ENCODE measurements around the gene ZSCAN12. TPM values are rescaled to one million over a fixed set of nuclear protein-coding genes. Genes with fewer than 3 reads are reported as not detected.

The ZSCAN12 gene
- total RNA-seq, 1 experiment from 2014 or later = 4.7 TPM

- no peaks in the 10 kb centered on the region for H3K27me3 Mint-ChIP-seq (ENCODE audit: unreplicated experiment)
- H3K27ac Mint-ChIP-seq (ENCODE audit: unreplicated experiment) = no peak overlapping the region
- peaks cover 26% of the 10 kb centered on the region for H3K36me3 Mint-ChIP-seq (ENCODE audit: insufficient read depth, unreplicated experiment)
- CTCF ChIA-PET = no interaction called here
- H3K4me3 Mint-ChIP-seq (ENCODE audit: low read depth, unreplicated experiment) = no peak overlapping the region
- TF ChIP-seq CTCF (IDR thresholded peaks at IDR 0.05; ENCODE audit: unreplicated experiment) = no peak
- no peak for DNase-seq
- BruUV-seq (replicated peaks) = no TSS peak
- H3K9me3 Mint-ChIP-seq (ENCODE audit: low read depth, unreplicated experiment) = peaks cover 8% of the 10 kb centered on the region
- peaks cover 13% of the 10 kb centered on the region for H3K4me1 Mint-ChIP-seq (ENCODE audit: low read depth, unreplicated experiment)
- intact Hi-C loops (cut with micrococcal nuclease; ENCODE audit: unreplicated experiment) = loop anchor here (5.0 kb wide), 1 partner anchor 207 kb away; a partner anchor contains a TSS
Observed at GRCh38 chr6:28380381-28380780, 19.2 kb downstream of the ZSCAN12 start.

- peaks cover 13% of the 10 kb centered on the region for H3K4me1 Mint-ChIP-seq (ENCODE audit: low read depth, unreplicated experiment)
- TF ChIP-seq CTCF (IDR thresholded peaks at IDR 0.05; ENCODE audit: unreplicated experiment) = no peak
Observed at GRCh38 chr6:28378644-28379043, 20.9 kb downstream of the ZSCAN12 start.

GRCh38 chr6:28377879-28378278 is 21.7 kb downstream of the ZSCAN12 start:
- H3K4me3 Mint-ChIP-seq (ENCODE audit: low read depth, unreplicated experiment) = no peak overlapping the region
- intact Hi-C loops (cut with micrococcal nuclease; ENCODE audit: unreplicated experiment) = no loop called here
- H3K9me3 Mint-ChIP-seq (ENCODE audit: low read depth, unreplicated experiment) = peaks cover 8% of the 10 kb centered on the region
- peaks cover 10% of the 10 kb centered on the region for H3K4me1 Mint-ChIP-seq (ENCODE audit: low read depth, unreplicated experiment)
- no peak for DNase-seq
- no peak for TF ChIP-seq CTCF (IDR thresholded peaks at IDR 0.05; ENCODE audit: unreplicated experiment)
- no peak overlapping the region for H3K27ac Mint-ChIP-seq (ENCODE audit: unreplicated experiment)
- CTCF ChIA-PET = no interaction called here
- no peaks in the 10 kb centered on the region for H3K27me3 Mint-ChIP-seq (ENCODE audit: unreplicated experiment)
- H3K36me3 Mint-ChIP-seq (ENCODE audit: insufficient read depth, unreplicated experiment) = peaks cover 19% of the 10 kb centered on the region
- no TSS peak for BruUV-seq (replicated peaks)

More at GRCh38 chr6:28378644-28379043, 20.9 kb downstream of the ZSCAN12 start:
- CTCF ChIA-PET = no interaction called here
- BruUV-seq (replicated peaks) = no TSS peak
- H3K9me3 Mint-ChIP-seq (ENCODE audit: low read depth, unreplicated experiment) = peaks cover 8% of the 10 kb centered on the region
- intact Hi-C loops (cut with micrococcal nuclease; ENCODE audit: unreplicated experiment) = no loop called here
- no peaks in the 10 kb centered on the region for H3K27me3 Mint-ChIP-seq (ENCODE audit: unreplicated experiment)
- H3K36me3 Mint-ChIP-seq (ENCODE audit: insufficient read depth, unreplicated experiment) = peaks cover 26% of the 10 kb centered on the region
- no peak overlapping the region for H3K4me3 Mint-ChIP-seq (ENCODE audit: low read depth, unreplicated experiment)
- no peak overlapping the region for H3K27ac Mint-ChIP-seq (ENCODE audit: unreplicated experiment)
- no peak for DNase-seq

GRCh38 chr6:28373925-28374324 is 25.6 kb downstream of the ZSCAN12 start:
- Mint-ChIP-seq H3K36me3 (ENCODE audit: insufficient read depth, unreplicated experiment) (no peaks in the 10 kb centered on the region), H3K27me3 (ENCODE audit: unreplicated experiment) (no peaks in the 10 kb centered on the region), H3K9me3 (ENCODE audit: low read depth, unreplicated experiment) (no peaks in the 10 kb centered on the region), H3K4me1 (ENCODE audit: low read depth, unreplicated experiment) (no peaks in the 10 kb centered on the region), H3K27ac (ENCODE audit: unreplicated experiment) (no peak overlapping the region), H3K4me3 (ENCODE audit: low read depth, unreplicated experiment) (no peak overlapping the region)
- BruUV-seq (replicated peaks) = no TSS peak
- DNase-seq = no peak
- no peak for TF ChIP-seq CTCF (IDR thresholded peaks at IDR 0.05; ENCODE audit: unreplicated experiment)
- CTCF ChIA-PET = no interaction called here
- intact Hi-C loops (cut with micrococcal nuclease; ENCODE audit: unreplicated experiment) = no loop called here

Measured in Calu3 (cell line).